ENCODE results near the gene PANK4. TPM values are rescaled to one million over a fixed set of nuclear protein-coding genes. Genes with fewer than 3 reads are reported as not detected.

PANK4 gene
- total RNA-seq, 1 experiment from 2014 or later, result 32.2 TPM

DNA sequence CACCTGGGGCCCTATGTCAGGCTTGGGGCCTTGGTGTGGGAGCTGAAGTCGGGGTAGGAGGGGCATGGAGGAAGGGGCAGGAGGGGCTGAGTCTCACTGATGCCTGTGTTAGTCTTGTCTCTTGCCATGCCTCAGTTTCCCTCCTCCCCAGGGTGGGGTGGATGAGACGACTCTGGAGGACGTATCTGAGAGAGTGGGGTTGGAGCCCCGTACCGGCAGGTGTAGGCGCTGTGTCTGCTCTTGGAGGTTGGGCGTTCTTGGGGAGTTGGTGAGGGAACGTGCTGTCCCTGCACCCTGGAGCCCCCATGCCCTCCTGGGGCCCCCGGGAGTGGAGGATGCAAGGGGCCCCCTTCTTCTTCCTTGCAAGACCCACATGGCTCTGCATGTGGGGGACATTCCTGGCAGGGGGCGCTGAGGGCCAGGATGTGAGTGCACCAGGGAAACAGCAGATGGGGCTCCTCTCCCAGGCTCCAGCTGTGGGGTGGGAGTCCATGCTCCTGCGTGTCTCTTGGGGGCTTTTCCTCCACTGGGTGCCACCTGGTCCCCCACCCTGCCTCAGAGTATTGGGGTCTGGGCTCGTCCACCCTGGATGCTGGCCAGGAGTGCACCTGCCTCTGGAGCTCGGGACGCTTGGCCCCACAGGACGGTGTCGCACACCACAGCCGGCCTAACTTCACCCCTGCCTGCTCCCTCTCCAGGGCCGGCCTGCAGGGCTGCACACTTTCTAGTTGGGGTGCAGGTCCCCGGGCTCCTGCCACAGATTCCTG lies 28.4 kb upstream of the PANK4 start:
- Mint-ChIP-seq H3K27ac (no peak overlapping the region), H3K4me3 (no peak overlapping the region), H3K36me3 (ENCODE audit: insufficient read depth in 1 of 3, low read depth in 3 of 3) (no peaks in the 10 kb centered on the region), H3K9me3 (no peaks in the 10 kb centered on the region), H3K4me1 (peaks cover 9 to 11% of the 10 kb centered on the region in 2 experiments), H3K27me3 (ENCODE audit: low read depth) (no peaks in the 10 kb centered on the region)
- Histone ChIP-seq H4K8ac (replicated peaks; ENCODE audit: insufficient read length, low read depth, low read length) (no peak overlapping the region), H2BK120ac (ENCODE audit: low read depth, low read length, poor library complexity, severe bottlenecking) (no peak overlapping the region), H4K5ac (ENCODE audit: insufficient read length, low read depth, low read length) (no peak overlapping the region), H2BK5ac (ENCODE audit: insufficient read length, low read length) (no peak overlapping the region), H3K4me1 (ENCODE audit: insufficient read depth, low read length) (no peaks in the 10 kb centered on the region), H2BK12ac (ENCODE audit: insufficient read length, low read depth, low read length) (no peak overlapping the region), H2AK5ac (ENCODE audit: insufficient read length, low read length) (no peak overlapping the region), H2BK15ac (ENCODE audit: low read depth, low read length) (no peak overlapping the region), H2BK20ac (ENCODE audit: low read depth, low read length, poor library complexity, severe bottlenecking) (no peak overlapping the region), H4K91ac (ENCODE audit: insufficient read length, low read depth, low read length) (no peak overlapping the region), H3K56ac (ENCODE audit: insufficient read length, low read depth, low read length) (no peak overlapping the region), H4K20me1 (ENCODE audit: control insufficient read depth, insufficient read depth, insufficient read length) (no peaks in the 10 kb centered on the region), H3K27ac (ENCODE audit: insufficient read length, low read depth, low read length) (no peak overlapping the region), H3K79me1 (ENCODE audit: insufficient read depth, low read depth, low read length, poor library complexity, severe bottlenecking) (no peaks in the 10 kb centered on the region), H3K9me3 (ENCODE audit: control insufficient read depth, low read depth, low read length) (no peaks in the 10 kb centered on the region), H3K23me2 (ENCODE audit: insufficient read length, low read depth, low read length, poor library complexity, severe bottlenecking) (no peaks in the 10 kb centered on the region), H3K18ac (ENCODE audit: insufficient read length, low read depth, low read length) (no peak overlapping the region), H3K9ac (ENCODE audit: extremely low read depth, insufficient read length, low read length) (no peak overlapping the region), H3K14ac (ENCODE audit: insufficient read depth, low read length) (no peak overlapping the region; the same call in 1 of the 2 replicates), H3K4ac (ENCODE audit: low read depth, low read length) (no peak overlapping the region), H3T11ph (ENCODE audit: low read length) (no peak overlapping the region), H2AFZ (ENCODE audit: low read length) (no peak overlapping the region), H3K79me2 (ENCODE audit: insufficient read depth, low read length) (no peaks in the 10 kb centered on the region), H3K27me3 (ENCODE audit: insufficient read depth, low read length) (no peaks in the 10 kb centered on the region), H3K4me2 (ENCODE audit: insufficient read depth, insufficient read length, low read length) (no peak overlapping the region), H3K23ac (ENCODE audit: insufficient read length, low read depth, low read length) (no peak overlapping the region)
- no CpG with 5 or more reads among the region's 19 CpGs for WGBS (ENCODE audit: extremely low coverage, insufficient read length, low lambda C conversion rate)
- DNase-seq, result no peak
- TF ChIP-seq, protein P1, sequence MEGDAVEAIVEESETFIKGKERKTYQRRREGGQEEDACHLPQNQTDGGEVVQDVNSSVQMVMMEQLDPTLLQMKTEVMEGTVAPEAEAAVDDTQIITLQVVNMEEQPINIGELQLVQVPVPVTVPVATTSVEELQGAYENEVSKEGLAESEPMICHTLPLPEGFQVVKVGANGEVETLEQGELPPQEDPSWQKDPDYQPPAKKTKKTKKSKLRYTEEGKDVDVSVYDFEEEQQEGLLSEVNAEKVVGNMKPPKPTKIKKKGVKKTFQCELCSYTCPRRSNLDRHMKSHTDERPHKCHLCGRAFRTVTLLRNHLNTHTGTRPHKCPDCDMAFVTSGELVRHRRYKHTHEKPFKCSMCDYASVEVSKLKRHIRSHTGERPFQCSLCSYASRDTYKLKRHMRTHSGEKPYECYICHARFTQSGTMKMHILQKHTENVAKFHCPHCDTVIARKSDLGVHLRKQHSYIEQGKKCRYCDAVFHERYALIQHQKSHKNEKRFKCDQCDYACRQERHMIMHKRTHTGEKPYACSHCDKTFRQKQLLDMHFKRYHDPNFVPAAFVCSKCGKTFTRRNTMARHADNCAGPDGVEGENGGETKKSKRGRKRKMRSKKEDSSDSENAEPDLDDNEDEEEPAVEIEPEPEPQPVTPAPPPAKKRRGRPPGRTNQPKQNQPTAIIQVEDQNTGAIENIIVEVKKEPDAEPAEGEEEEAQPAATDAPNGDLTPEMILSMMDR (conservative IDR thresholded peaks at IDR 0.05), result peak; percentile 60
